Left ventricle myocardium inferior (tissue), 1 donor: ENCODE measurements around the gene PEX11A. TPM values are rescaled to one million over a fixed set of nuclear protein-coding genes. Genes with fewer than 3 reads are reported as not detected.

Experiments used
- DNase-seq: peaks from one replicate; pipeline ENCODE4 v3.0.0-alpha.2; 2020
- H3K27ac ChIP-seq: fragments of 200-600 bp; replicated peaks from 2 replicates; pipeline ENCODE4 v1.8.0; 2021
- H3K27me3 ChIP-seq: fragments of 200-600 bp; 2 replicates; pipeline ENCODE4 v1.8.0; 2021; ENCODE audit warnings: low read depth
- H3K36me3 ChIP-seq: fragments of 200-600 bp; 2 replicates; pipeline ENCODE4 v1.8.0; 2021
- H3K4me1 ChIP-seq: fragments of 200-600 bp; 2 replicates; pipeline ENCODE4 v1.8.0; 2021
- H3K4me3 ChIP-seq: fragments of 200-600 bp; 2 replicates; pipeline ENCODE4 v1.8.0; 2021; ENCODE audit warnings: mild to moderate bottlenecking, moderate library complexity
- H3K9me3 ChIP-seq: fragments of 200-600 bp; replicated peaks from 2 replicates; pipeline ENCODE4 v1.8.0; 2021
- CTCF ChIP-seq: fragments of 200-600 bp; IDR thresholded peaks from 2 replicates; pipeline ENCODE4 v1.8.0; 2021; ENCODE audit warnings: antibody characterized with exemption, mild to moderate bottlenecking, borderline replicate concordance
- intact Hi-C: fragments of 100-400 bp; cut with micrococcal nuclease; formaldehyde crosslinking; loops from one replicate; pipeline ENCODE4 v1.11.0; 2022
- long read RNA-seq: library from polyadenylated mRNA; unstranded; transcript quantifications from one replicate; pipeline ENCODE4 v2.0.0, GENCODE V29; 2021
- total RNA-seq: library from RNA; stranded (reverse); fragmentation: NEBNext Ultra II Directional; extraction: Animal tissue kit (Norgen Biotek cat#: 25700); gene quantifications from one replicate; pipeline ENCODE4 v1.2.1, GENCODE V29; 2021
- donor health status: DM: no; HTN: yes; CAD: no; lungs with severe emphysema.

The PEX11A gene, protein sequence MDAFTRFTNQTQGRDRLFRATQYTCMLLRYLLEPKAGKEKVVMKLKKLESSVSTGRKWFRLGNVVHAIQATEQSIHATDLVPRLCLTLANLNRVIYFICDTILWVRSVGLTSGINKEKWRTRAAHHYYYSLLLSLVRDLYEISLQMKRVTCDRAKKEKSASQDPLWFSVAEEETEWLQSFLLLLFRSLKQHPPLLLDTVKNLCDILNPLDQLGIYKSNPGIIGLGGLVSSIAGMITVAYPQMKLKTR
- total RNA-seq = 11.4 TPM
- long read RNA-seq, transcript PEX11A-203 (2 exons, 905 nt) = major isoform, 13 of 25 reads
- long read RNA-seq, transcript PEX11A-201 (3 exons, 2,740 nt) = minor isoform, 11 of 25 reads
- long read RNA-seq, partial matches to known transcripts = 0 of 25 reads
- long read RNA-seq, other reads (novel, unspliced or antisense) = 1 of 25 reads

GRCh38 chr15:89690276-89691218 lies at the start of gene PEX11A, which contains the start of gene WDR93:
PEX11A (minus strand) TSS chr15:89690754; CDS start chr15:89690632, 122 bp downstream.
WDR93 (plus strand) TSS chr15:89690811; CDS start chr15:89701747, 10,936 bp downstream.
- intact Hi-C loops = no loop called here
- Histone ChIP-seq H3K27me3 (no peaks in the 10 kb centered on the region), H3K36me3 (no peaks in the 10 kb centered on the region), H3K9me3 (no peaks in the 10 kb centered on the region), H3K4me1 (peaks cover 29% of the 10 kb centered on the region), H3K4me3 (peak within 1 kb of the TSS; percentile 74), H3K27ac (peak within 1 kb of the TSS; percentile 48)
- DNase-seq = peak; percentile 79
- no peak for TF ChIP-seq CTCF

- no peak overlapping the region for H3K27ac ChIP-seq
- H3K4me1 ChIP-seq = peaks cover 2% of the 10 kb centered on the region
- intact Hi-C loops = no loop called here
- H3K4me3 ChIP-seq = no peak overlapping the region
- TF ChIP-seq CTCF = peak; percentile 92
- peaks cover 22% of the 10 kb centered on the region for H3K27me3 ChIP-seq
- H3K36me3 ChIP-seq = no peaks in the 10 kb centered on the region
- no peaks in the 10 kb centered on the region for H3K9me3 ChIP-seq
- DNase-seq = no peak
Observed at GRCh38 chr15:89740137-89740536, 49.6 kb upstream of the PEX11A start.

DNA sequence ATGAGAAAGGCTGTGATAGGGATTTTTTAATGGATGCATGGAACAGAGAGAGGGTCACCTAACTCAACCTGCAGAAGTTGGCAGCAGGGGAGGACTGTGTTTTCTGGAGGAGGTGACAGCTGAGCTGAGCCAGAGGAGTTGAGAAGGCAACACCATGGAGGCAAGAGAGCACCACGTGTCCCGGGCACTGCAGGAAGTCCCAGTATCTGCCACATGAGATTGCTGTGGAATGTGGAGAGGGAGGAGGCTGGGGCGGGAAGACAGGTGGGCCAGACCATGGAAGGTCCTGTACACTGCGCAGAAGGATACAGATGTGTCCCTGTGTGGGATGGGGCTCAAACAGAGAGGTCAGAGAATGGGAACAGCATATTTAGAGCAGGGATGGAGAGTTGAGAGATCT lies 45.2 kb upstream of the PEX11A start:
- TF ChIP-seq CTCF = no peak
- intact Hi-C loops = no loop called here
- Histone ChIP-seq H3K4me1 (peaks cover 2% of the 10 kb centered on the region), H3K27ac (no peak overlapping the region), H3K27me3 (peaks cover 36% of the 10 kb centered on the region), H3K9me3 (no peaks in the 10 kb centered on the region), H3K36me3 (no peaks in the 10 kb centered on the region), H3K4me3 (no peak overlapping the region)
- DNase-seq = no peak

DNA sequence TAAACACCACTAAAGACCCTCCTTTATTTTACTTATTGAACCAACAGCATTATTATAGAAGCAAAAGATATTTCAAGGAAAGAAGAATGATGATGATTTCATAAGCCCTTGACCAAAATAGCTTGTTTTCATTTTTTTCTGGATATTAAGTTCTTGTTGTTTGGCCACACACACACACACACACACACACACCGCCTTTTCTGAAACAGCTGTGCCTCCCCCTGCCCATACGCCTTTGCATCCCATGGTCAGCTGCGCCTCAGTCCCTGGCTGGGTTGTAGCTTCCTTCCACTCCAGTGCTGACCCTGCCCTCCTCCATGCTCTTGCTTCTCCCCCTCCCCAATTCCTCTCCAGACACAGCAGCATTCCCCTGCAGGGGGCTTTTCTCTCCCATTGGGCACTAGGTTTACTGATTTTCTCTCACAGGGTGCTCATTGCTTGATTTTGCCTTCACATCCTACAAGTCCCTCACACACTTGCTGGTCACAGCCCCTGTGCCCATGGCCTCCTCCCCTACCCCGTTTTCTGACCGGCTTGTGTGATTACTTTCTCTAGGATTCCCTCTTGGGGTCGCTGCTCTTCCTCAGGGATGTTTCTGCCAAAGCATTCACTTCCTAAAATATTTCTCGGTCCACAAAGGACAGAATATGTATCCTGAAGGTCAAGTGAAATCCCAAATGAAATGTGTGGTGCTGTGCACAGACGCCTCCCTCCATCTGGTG lies 42.1 kb upstream of the PEX11A start:
- DNase-seq = no peak
- intact Hi-C loops = no loop called here

More for the DNA sequence above, 42.1 kb upstream of the PEX11A start:
- Histone ChIP-seq H3K27ac (no peak overlapping the region), H3K27me3 (peaks cover 36% of the 10 kb centered on the region), H3K4me1 (peaks cover 7% of the 10 kb centered on the region), H3K36me3 (no peaks in the 10 kb centered on the region), H3K9me3 (no peaks in the 10 kb centered on the region), H3K4me3 (no peak overlapping the region)
- TF ChIP-seq CTCF = no peak
